Stimulated activated naive B cell treated with anti-CD40 and anti-IgM and Interleukin-4, amounts not matched to agents 10 μg/mL and 1 μg/mL and 100 μg/mL, for 72 hours (primary cell): ENCODE measurements around the gene POLR2A.

ENCODE experiments used
- ATAC-seq, 2 donors: fragments of 150-1000 bp; cut with Tn5 transposase; replicated peaks; 2 replicates each; pipeline ENCODE4 v1.10.0; 2021; ENCODE audit warnings: moderate library complexity in 1 of 2
- DNase-seq: peaks from one replicate; pipeline ENCODE4 v3.0.0; 2021
- H3K27ac Mint-ChIP-seq: one replicate; pipeline ENCODE4 v1.8.0; 2022; ENCODE audit warnings: mild to moderate bottlenecking, mixed read lengths
- H3K27me3 Mint-ChIP-seq, 2 donors: one replicate each; pipeline ENCODE4 v1.8.0; 2022; ENCODE audit warnings: mixed read lengths in 2 of 2
- H3K36me3 Mint-ChIP-seq, 2 donors: one replicate each; pipeline ENCODE4 v1.8.0; 2022; ENCODE audit warnings: mixed read lengths in 2 of 2, mild to moderate bottlenecking in 1 of 2
- H3K4me1 Mint-ChIP-seq, 2 donors: one replicate each; pipeline ENCODE4 v1.8.0; 2022; ENCODE audit warnings: mixed read lengths in 2 of 2, mild to moderate bottlenecking in 1 of 2
- H3K4me3 Mint-ChIP-seq, 2 donors: one replicate each; pipeline ENCODE4 v1.8.0; 2022; ENCODE audit warnings: mild to moderate bottlenecking in 2 of 2, mixed read lengths in 2 of 2, moderate library complexity in 1 of 2
- H3K9me3 Mint-ChIP-seq, 2 donors: one replicate each; pipeline ENCODE4 v1.8.0; 2022; ENCODE audit warnings: mixed read lengths in 2 of 2, mild to moderate bottlenecking in 1 of 2

The POLR2A gene

GRCh38 chr17:7515911-7516610, 31.9 kb downstream of the POLR2A start:
- peaks cover 28 to 36% of the 10 kb centered on the region in 2 donors for H3K36me3 Mint-ChIP-seq
- no peak for DNase-seq
- H3K9me3 Mint-ChIP-seq = no peaks in the 10 kb centered on the region

DNA sequence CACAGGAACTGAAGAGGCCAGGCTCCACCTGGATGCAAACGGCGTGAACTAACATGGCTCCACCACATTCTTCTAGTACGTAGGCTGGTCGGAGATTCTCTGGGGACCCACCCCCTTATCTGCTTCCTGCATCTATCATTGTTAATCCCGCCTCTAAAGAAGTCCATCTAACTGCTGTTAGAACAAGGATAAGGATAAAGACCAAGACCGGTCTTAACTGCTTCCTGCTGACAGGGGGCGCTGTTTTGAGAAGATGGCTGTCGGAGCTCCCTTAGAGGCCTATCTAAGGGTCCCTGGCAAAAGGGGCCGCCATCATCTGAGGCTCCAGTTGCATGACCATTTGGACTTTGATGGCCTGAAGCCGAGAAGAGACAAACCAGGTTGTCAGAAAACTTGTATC, 38.9 kb downstream of the POLR2A start:
- Mint-ChIP-seq H3K27me3 (no peaks in the 10 kb centered on the region), H3K4me1 (peaks cover 4 to 7% of the 10 kb centered on the region in 2 donors), H3K36me3 (peaks cover 4 to 6% of the 10 kb centered on the region in 2 donors), H3K27ac (no peak overlapping the region), H3K9me3 (peaks cover 0 to 3% of the 10 kb centered on the region in 2 donors), H3K4me3 (no peak overlapping the region)
- DNase-seq = no peak
- peak; percentile 51 to 59 for ATAC-seq

More at GRCh38 chr17:7515911-7516610, 31.9 kb downstream of the POLR2A start:
- peaks cover 8 to 16% of the 10 kb centered on the region in 2 donors for H3K4me1 Mint-ChIP-seq
- H3K27me3 Mint-ChIP-seq = no peaks in the 10 kb centered on the region
- no peak overlapping the region for H3K27ac Mint-ChIP-seq
- H3K4me3 Mint-ChIP-seq = no peak overlapping the region
- no peak for ATAC-seq

DNA sequence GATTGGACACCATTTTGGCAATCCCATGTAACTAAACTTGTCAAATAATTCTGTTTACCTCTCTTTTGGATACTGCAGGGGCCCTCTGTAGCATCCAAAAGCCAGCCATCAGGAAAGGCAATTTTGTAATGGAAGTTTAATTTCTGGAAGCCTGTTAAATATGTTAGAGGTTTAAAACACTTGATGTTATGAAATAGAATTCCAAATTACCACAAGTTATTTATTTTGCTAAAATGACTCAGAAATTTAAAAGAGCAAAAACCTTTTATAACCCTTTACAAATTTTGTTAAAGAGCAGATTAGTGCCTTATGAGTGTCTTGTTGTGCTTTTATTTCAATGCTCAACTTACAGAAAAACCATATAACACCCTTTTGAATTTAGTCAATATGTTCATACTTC, 44.7 kb downstream of the POLR2A start:
- ATAC-seq (no peak), DNase-seq (no peak)
- peaks cover 10 to 11% of the 10 kb centered on the region in 2 donors for H3K36me3 Mint-ChIP-seq

DNA sequence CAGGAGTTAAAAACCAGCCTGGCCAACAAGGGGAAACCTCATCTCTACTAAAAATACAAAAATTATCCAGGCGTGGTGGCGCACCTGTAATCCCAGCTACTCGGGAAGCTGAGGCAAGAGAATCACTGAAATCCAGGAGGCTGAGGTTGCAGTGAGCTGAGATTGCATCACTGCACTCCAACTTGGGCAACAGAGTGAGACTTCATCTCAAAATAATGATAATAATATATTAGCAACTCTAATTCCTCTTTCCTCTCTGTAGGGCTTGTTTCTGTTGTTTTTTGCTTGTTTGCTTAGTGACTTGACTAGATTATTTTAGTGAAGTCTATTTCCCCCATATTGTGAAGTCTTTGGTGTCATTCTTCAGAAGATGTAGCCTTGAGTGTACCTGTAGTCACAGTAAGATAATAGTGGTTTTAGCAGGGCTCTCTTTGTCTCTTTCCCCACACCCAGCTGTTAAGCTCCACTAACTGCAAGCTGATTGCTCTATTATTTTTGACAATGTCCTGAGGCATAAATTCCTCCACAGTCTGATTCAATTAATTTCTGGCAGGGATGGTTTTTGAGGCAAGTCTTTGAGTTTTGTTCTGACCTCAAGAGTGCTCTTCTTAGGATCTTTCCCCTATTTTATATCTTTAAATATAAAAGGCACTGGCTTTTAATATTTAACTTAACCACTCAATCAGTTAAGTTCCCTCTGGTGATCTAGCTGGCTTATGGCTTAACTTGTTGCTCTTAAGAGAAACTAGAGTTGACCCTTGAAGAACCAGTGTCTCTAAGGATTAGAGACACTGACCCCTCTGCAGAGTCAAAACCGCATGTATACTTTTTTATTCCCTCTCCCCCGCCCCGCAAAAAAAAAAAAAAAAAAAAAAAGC, 46.1 kb downstream of the POLR2A start:
- DNase-seq = no peak
- Mint-ChIP-seq H3K9me3 (peaks cover 8 to 9% of the 10 kb centered on the region in 2 donors), H3K4me1 (no peaks in the 10 kb centered on the region), H3K36me3 (peaks cover 10 to 11% of the 10 kb centered on the region in 2 donors), H3K27me3 (peaks cover 0 to 3% of the 10 kb centered on the region in 2 donors), H3K4me3 (no peak overlapping the region), H3K27ac (no peak overlapping the region)
- ATAC-seq = no peak

More for the DNA sequence above, 44.7 kb downstream of the POLR2A start:
- no peaks in the 10 kb centered on the region for H3K27me3 Mint-ChIP-seq
- H3K27ac Mint-ChIP-seq = no peak overlapping the region
- peaks cover 8 to 9% of the 10 kb centered on the region in 2 donors for H3K9me3 Mint-ChIP-seq
- no peak overlapping the region for H3K4me3 Mint-ChIP-seq
- no peaks in the 10 kb centered on the region for H3K4me1 Mint-ChIP-seq

GRCh38 chr17:7538050-7538449, 53.9 kb downstream of the POLR2A start:
- Mint-ChIP-seq H3K4me3 (no peak overlapping the region), H3K36me3 (no peaks in the 10 kb centered on the region), H3K27ac (no peak overlapping the region), H3K27me3 (peaks cover 7 to 13% of the 10 kb centered on the region in 2 donors), H3K4me1 (peaks cover 0 to 8% of the 10 kb centered on the region in 2 donors), H3K9me3 (peaks cover 0 to 9% of the 10 kb centered on the region in 2 donors)
- no peak for DNase-seq
- no peak for ATAC-seq

GRCh38 chr17:7538891-7539545, 54.9 kb downstream of the POLR2A start:
- no peak overlapping the region for H3K27ac Mint-ChIP-seq
- peaks cover 7 to 18% of the 10 kb centered on the region in 2 donors for H3K27me3 Mint-ChIP-seq

DNA sequence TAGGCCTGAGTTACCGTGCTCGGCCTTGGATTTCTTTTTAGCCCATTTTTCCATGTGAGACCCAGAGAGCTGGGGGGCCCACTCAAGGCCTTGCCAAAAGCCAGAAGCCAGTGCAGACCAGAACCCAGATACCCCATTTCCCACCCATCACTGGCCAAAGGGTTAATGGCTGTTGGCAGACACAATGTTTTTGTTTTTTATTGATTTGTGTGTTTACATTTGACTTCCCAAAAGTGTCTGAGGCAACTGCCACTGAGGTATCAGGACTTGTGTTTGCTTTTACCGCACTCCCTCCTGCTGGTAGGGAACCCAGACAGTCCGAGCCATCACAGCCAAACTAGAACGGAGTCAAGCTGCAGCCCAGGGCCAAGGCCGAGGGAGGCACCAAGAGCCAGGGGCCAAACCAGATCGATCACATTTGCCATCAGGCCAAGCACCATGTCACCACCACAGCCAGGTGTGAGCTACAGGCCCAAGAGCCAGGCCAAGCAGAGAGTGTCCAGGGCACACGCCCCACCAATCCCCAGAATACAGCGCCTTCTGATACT, 57.0 kb downstream of the POLR2A start:
- Mint-ChIP-seq H3K27me3 (peaks cover 4 to 18% of the 10 kb centered on the region in 2 donors), H3K27ac (peak overlapping the region; percentile 20), H3K4me1 (peaks cover 0 to 13% of the 10 kb centered on the region in 2 donors), H3K36me3 (no peaks in the 10 kb centered on the region), H3K9me3 (peaks cover 0 to 9% of the 10 kb centered on the region in 2 donors), H3K4me3 (no peak overlapping the region)
- ATAC-seq (no peak), DNase-seq (no peak)

More at GRCh38 chr17:7538891-7539545, 54.9 kb downstream of the POLR2A start:
- Mint-ChIP-seq H3K36me3 (no peaks in the 10 kb centered on the region), H3K4me1 (peaks cover 0 to 13% of the 10 kb centered on the region in 2 donors), H3K4me3 (no peak overlapping the region), H3K9me3 (peaks cover 0 to 9% of the 10 kb centered on the region in 2 donors)
- ATAC-seq (no peak), DNase-seq (no peak)

DNA sequence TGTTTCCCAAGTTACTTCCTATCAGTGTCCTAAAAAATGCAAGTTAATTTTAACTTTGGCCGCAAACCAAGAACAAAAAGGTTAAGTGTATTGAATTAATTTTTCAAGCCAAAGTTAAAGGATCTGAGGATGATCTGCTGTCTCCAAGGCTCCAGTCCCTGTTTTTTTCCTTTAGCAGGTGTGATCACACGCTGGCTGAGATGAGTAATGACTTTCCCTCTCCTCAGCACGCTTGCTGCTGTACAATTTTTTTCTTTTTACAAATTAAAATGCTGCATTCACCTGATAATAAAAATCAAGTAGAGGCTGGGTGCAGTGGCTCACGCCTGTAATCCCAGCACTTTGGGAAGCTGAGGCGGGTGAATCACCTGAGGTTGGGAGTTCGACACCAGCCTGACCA, 60.7 kb downstream of the POLR2A start:
- Mint-ChIP-seq H3K4me1 (peaks cover 12 to 36% of the 10 kb centered on the region in 2 donors), H3K36me3 (no peaks in the 10 kb centered on the region), H3K27ac (no peak overlapping the region), H3K9me3 (no peaks in the 10 kb centered on the region), H3K4me3 (no peak overlapping the region), H3K27me3 (peaks cover 0 to 13% of the 10 kb centered on the region in 2 donors)
- ATAC-seq = no peak
- DNase-seq = no peak

DNA sequence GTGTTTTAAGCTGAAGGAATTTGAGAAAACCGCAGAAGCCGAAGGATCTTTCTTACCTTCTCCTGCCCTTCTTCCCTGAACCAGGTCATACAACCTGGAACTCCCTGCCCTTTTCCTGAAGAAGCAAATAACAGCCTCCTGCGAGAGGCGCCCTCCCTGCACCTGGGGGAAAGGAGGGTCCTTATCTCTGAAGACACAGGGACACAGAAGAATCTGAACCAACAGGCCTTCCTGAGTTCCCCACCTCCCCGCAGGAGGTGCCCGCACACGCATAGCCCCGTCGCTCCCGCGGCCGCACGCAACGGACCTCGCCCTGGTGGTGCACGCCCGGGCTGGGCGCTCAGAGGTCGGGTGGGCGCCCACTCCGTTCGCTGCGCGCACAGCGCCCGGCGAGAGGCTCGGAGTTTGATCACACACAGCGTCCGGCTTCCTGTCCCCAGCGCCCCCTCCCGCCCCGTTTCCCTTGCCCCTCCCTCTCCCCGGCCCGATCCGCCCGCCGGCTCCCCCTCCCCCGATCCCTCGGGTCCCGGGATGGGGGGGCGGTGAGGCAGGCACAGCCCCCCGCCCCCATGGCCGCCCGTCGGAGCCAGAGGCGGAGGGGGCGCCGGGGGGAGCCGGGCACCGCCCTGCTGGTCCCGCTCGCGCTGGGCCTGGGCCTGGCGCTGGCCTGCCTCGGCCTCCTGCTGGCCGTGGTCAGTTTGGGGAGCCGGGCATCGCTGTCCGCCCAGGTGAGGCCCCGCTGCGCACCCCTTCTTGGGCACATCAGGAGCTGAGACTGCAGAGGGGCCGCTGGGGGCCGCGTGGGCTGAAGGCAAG, 64.6 kb downstream of the POLR2A start, which contains the start of gene TNFSF12:
TNFSF12 (plus strand) TSS at position 474 of the 816 bp plus-strand sequence; CDS start at position 570, 96 bp downstream.
- Mint-ChIP-seq H3K27ac (peak within 1 kb of the TSS; percentile 88), H3K27me3 (no peaks in the 10 kb centered on the region), H3K4me3 (peak within 1 kb of the TSS; percentile 83 to 88), H3K4me1 (peaks cover 38 to 58% of the 10 kb centered on the region in 2 donors), H3K36me3 (peaks cover 0 to 2% of the 10 kb centered on the region in 2 donors), H3K9me3 (no peaks in the 10 kb centered on the region)
- DNase-seq (no peak), ATAC-seq (peak; percentile 53 to 60)
